ENCODE results near the gene ENPP1. TPM values are rescaled to one million over a fixed set of nuclear protein-coding genes. Genes with fewer than 3 reads are reported as not detected.

Gene ENPP1
- 11.3 TPM for polyA plus RNA-seq (ENCODE audit: insufficient read length)

- no peak for DNase-seq (ENCODE audit: low read depth)
Observed at GRCh38 chr6:131807644-131808459, at the start of gene ENPP1. Gene ENPP1 (plus strand): TSS chr6:131808020. CDS start chr6:131808036, 16 bp downstream.

- peak; percentile 62 for DNase-seq (ENCODE audit: low read depth)
Observed at GRCh38 chr6:131758920-131759319, 48.9 kb upstream of the ENPP1 start.

GRCh38 chr6:131761060-131761761 lies 46.6 kb upstream of the ENPP1 start:
- no peak for DNase-seq (ENCODE audit: low read depth)

DNA sequence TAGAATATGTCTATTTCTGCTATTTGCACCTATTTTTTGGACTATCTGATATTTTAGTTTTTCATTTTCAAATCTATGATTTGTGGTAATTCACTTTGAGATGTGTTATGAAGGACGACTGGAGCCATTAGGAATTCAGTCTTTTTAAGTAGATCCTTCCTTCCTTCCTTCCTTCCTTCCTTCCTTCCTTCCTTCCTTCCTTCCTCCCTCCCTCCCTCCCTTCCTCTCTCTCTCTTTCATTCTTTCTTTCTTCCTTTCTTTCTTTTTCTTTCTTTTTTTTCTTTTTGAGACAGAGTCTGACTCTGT lies 46.1 kb upstream of the ENPP1 start:
- no peak for DNase-seq (ENCODE audit: low read depth)

- no peak for DNase-seq (ENCODE audit: low read depth)
Observed at GRCh38 chr6:131762984-131763383, 44.8 kb upstream of the ENPP1 start.

GRCh38 chr6:131763749-131764148 lies 44.1 kb upstream of the ENPP1 start:
- DNase-seq (ENCODE audit: low read depth): no peak

DNA sequence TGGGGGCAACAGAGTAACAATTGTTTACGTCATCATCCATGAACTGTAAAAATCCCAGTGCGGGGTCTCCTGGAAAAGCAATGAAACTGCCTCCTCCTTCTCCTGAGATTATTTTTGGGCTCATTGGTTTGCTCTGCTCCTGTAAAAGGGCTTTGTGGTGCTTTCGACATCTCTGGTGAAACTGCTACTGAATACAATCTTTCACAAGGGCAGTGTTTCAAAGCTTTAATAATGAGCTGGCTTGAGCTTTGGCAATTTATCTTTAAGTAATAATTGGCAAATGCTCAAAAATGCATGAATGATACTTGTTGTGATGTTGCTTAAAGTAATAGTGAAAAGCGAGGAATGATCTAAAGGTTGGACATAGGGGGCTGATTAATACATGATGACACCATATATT lies 43.5 kb upstream of the ENPP1 start:
- no peak for DNase-seq (ENCODE audit: low read depth)

DNA sequence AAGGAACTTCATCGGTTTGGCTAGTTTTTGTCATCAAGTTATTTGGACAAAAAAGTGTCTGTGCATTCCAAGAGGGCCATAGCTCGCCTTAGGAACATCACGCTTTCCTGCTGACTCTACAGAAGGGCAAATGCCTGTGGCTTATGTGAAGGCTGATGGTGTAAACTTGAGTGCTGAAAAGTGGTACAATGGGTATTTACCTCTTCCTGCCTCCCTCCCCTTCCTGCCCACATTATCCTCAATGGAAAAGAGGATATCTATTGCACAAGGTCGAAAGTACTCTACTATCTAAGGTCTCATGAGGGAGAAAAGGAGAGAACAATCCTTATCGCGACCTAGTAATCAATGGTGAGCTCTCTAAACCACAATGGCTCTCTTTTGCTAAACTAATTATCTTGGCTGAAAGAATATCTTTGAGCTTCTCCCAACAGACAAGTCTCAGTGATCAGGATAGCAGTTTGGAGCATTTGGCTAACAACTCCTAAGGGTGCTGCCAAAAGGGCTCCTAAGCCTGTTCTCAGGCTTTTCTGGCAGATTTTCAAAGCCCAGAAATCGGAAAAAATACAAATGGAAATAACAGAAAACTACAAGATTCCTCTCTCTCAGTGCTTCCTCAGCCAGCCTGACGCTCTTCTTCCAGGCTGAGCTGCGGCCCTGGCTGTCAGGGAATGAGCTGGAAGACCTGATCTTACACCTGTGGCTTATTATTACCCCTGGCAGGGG lies 42.6 kb upstream of the ENPP1 start:
- no peak for DNase-seq (ENCODE audit: low read depth)

- no peak for DNase-seq (ENCODE audit: low read depth)
Observed at GRCh38 chr6:131765804-131766135, 42.0 kb upstream of the ENPP1 start.

DNA sequence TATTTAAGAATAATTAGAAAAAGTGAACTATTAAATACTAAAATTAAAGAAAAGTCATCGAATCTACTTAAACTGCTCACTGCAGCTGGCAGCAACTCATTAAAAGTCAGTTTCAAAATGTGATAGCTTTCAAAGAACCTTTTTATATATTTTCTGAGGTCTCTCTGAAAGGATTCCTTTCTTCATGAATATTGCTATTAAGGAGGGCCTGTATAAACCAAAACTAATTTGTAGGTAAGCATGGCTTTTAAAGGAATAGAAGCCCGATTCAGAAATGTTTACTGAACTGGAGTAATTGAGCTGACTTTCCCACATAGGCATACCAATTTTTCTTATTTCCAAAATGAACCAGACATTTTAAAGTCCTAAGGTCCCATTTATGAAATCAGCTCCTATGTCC lies 41.2 kb upstream of the ENPP1 start:
- no peak for DNase-seq (ENCODE audit: low read depth)

GRCh38 chr6:131768964-131769363 lies 38.9 kb upstream of the ENPP1 start:
- DNase-seq (ENCODE audit: low read depth): no peak

- DNase-seq (ENCODE audit: low read depth): no peak
Observed at GRCh38 chr6:131769385-131770141, 38.3 kb upstream of the ENPP1 start.

DNA sequence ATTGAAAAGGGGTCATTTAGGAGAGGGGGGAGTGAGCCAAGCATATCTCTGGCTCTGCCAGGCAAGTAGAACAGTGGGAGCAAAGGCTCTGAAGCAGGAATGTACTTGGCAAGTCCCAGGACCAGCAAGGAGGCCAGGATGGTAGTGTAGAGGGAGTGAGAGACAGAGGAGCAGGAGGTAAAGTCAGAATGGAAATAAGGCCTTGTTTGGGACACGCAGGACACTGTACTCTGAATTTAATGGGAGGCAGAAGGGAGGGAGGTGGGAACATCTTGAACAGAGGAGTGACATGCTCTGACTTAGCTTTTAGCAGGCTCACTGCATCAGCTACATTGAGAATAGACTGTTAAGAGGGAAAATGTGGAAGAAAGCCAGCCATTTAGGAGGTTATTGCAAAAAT lies 37.0 kb upstream of the ENPP1 start:
- no peak for DNase-seq (ENCODE audit: low read depth)

GRCh38 chr6:131773284-131773950 lies 34.4 kb upstream of the ENPP1 start:
- peak; percentile 94 for DNase-seq (ENCODE audit: low read depth)

- no peak for DNase-seq (ENCODE audit: low read depth)
Observed at GRCh38 chr6:131775886-131776285, 31.9 kb upstream of the ENPP1 start.

DNA sequence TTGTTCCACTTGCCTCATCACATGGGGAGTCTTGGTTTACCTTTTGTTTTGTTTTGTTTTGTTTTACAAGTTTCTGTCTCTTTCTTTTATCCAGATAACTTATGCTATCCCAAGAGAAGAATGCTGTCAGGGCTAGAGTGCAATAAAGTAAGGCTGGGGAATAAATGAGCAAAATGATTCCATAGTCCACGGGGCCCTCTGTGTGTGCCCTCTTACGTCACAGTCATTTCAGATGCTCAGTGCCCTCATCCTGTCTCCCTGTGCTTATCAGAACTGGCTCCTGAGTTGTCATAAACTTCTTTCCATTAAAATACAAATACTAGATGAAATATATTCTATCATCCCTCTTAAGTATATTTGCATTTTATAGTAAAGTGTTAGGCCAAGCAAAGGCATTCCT lies 30.8 kb upstream of the ENPP1 start:
- DNase-seq (ENCODE audit: low read depth): no peak

DNA sequence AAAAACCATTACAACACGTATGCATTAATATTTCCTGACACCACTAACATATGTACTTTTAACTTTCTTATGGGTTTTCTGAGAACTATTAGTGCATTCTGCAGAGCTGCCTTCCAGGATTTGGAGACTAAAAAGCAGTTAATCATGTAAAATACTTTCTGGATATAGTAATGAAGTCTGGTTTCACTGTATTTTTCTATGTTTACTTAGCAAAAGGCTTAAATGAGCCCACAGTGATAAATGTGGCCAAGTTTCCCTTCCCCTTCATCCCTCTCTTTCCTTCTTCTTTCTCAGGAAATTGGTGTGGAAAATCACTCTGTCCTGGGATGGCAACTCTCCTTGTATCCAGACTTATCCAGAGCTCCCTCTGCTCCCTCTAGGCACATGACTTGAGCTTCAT lies 29.7 kb upstream of the ENPP1 start:
- peak; percentile 68 for DNase-seq (ENCODE audit: low read depth)

- DNase-seq (ENCODE audit: low read depth): no peak
Observed at GRCh38 chr6:131779304-131779703, 28.5 kb upstream of the ENPP1 start.

GRCh38 chr6:131780600-131780999 lies 27.2 kb upstream of the ENPP1 start:
- no peak for DNase-seq (ENCODE audit: low read depth)

DNA sequence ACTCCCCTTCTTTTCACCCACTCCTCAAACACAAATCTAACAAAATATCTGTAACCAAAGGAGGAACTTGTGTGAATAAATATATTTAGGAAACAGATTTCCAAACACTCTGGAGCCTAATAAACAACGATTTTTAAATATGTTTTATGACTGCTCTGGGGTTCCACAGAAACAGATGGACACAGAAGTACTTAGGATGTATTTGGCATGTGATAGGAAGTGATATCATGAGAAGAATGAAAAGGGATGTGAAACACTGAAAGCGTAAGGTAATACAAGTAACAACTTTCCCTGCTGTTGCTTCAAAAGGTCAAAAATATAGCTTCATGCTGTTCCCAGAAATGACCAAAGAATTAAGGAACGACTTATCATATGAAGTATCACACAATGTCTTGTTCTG lies 26.1 kb upstream of the ENPP1 start:
- DNase-seq (ENCODE audit: low read depth): no peak

- DNase-seq (ENCODE audit: low read depth): no peak
Observed at GRCh38 chr6:131782764-131783163, 25.1 kb upstream of the ENPP1 start.

DNA sequence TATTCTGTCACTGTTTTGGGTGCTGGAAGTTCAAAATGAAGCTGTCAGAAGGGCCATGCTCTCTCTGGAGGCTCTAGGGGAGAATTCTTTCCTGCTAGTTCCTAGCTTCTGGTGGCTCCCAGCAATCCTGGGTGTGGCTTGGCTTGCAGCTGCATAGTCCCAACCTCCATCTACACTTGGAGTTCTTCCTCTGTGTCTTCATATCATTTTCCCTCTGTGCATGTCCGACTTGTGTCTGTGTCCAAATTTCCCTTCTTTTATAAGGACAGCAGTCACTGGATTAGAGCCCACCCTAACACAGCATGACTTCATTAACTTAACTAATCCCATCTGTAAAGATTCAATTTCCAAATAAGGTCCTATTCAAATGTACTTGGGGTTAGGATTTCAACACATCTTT lies 23.3 kb upstream of the ENPP1 start:
- peak; percentile 90 for DNase-seq (ENCODE audit: low read depth)
